HG02970 (cell line): ENCODE measurements around the gene PRSS2.
A peak's percentile ranks its signal among the peaks of the same experiment; 100 is the strongest.

ENCODE experiments used
- ATAC-seq: cut with Tn5 transposase; IDR thresholded peaks from one replicate; pipeline ENCODE4 v1.9.1; 2021; ENCODE audit warnings: mild to moderate bottlenecking, moderate library complexity, moderate number of reproducible peaks; ENCODE audit not compliant: unreplicated experiment, low FRiP score

The PRSS2 gene

DNA sequence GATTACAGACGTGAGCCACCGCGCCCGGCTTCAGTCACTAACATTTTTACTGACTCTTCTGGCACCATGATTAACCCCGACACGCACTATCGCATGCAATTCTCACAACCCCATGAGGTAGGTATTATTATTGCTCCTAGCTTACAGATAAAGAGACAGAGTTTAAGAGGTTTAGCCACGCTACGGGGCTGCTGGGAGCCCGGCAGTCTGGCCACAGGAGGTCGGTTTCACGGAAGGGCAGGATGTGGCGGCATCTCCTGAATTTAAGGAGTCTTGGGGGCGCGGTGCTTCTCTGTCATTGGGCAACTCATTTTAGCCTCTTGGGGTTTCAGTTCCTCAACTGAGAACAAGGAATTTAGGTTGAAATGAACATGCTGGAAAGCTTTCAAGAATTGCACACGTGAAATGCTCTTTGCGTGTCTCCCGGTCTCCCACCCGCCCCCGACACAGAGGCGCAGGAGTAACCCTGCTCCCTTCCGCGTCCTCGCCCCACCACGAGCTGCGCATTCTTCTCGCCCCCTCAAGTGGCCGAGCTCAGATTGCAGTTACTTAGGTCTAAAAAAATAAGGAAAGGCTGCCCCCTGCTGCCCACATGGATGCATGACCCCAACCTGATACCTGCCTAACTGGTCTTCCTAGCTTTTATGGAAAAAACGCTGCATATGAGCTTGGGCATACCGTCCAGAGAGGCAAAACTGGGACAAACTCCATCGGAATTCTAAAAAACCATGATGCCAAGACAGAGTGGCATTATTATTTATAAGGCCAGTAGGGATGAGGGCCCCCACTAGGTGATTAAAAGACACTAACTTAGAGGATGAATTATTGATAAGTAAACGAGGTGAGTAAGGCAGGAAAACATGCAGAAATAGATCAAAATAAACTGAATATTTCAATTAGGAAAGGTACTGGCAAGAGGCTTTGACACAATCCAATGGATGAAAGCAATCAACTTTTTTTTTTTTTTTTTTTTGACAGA, 12.4 kb downstream of the PRSS2 start:
- ATAC-seq, result peak; percentile 87

DNA sequence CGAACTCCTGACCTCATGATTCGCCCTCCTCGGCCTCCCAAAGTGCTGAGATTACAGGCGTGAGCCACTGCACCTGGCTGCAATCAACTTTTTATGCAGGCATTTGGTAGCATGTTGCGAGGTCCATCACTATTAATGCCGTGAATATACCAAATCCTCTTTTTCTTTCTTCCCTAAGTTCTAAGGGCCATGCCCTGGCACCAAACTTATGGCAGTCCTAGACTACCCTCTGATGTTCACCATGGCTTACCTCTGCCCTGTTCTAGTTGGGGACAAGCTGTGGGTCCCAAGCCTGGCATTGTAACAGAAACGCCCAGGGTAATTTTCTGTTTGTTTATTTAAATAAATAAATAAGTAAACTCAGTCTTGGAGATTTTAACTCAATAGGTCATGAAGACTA, 13.3 kb downstream of the PRSS2 start:
- no peak for ATAC-seq

DNA sequence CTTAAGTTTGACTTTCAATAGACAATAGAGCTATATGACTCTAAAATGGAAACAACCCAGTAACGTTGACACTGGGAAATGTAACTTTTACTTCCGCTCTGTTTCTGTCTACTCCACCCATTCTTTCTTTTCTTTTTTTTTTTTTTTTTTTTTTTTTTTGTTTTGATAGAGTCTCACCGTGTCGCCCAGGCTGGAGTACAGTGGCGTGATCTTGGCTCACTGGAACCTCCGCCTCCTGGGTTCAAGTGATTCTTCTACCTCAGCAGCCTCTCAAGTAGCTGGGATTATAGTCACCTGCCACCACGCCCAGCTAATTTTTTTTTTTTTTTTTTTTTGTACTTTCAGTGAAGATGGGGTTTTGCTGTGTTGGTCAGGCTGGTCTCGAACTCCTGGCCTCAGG, 13.9 kb downstream of the PRSS2 start:
- ATAC-seq, result no peak

DNA sequence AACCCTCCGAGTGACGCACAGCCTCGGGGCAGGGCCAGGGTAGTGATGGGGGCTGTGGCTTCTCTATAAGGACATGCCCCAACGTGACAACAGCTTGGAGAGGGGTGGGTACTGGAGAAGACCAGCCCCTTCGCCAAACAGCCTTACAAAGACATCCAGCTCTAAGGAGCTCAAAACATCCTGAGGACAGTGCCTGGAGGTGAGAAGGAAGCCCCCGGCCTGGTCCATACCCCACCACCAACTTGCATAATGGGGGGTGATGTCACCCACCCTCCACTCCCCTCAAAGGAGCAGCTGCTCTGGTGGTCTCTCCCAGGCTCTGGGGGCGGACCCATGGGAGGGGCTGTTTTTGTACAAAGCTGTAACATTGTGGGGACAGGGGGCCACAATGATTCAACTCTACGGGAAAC, 15.1 kb downstream of the PRSS2 start:
- ATAC-seq, result no peak

DNA sequence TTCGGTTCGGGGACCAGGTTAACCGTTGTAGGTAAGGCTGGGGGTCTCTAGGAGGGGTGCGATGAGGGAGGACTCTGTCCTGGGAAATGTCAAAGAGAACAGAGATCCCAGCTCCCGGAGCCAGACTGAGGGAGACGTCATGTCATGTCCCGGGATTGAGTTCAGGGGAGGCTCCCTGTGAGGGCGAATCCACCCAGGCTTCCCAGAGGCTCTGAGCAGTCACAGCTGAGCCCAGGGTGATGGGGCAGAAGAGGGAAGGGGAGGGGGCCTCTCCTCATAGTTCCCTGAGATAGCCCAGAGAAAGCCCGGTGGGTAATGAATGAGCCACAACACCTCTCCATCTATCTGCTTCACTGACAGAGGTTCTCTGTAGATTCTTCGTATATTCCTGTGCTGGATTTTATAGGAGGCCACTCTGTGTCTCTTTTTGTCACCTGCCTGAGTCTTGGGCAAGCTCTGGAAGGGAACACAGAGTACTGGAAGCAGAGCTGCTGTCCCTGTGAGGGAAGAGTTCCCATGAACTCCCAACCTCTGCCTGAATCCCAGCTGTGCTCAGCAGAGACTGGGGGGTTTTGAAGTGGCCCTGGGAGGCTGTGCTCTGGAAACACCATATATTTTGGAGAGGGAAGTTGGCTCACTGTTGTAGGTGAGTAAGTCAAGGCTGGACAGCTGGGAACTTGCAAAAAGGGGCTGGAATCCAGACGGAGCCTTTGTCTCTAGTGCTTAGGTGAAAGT, 16.4 kb downstream of the PRSS2 start:
- ATAC-seq, result no peak

DNA sequence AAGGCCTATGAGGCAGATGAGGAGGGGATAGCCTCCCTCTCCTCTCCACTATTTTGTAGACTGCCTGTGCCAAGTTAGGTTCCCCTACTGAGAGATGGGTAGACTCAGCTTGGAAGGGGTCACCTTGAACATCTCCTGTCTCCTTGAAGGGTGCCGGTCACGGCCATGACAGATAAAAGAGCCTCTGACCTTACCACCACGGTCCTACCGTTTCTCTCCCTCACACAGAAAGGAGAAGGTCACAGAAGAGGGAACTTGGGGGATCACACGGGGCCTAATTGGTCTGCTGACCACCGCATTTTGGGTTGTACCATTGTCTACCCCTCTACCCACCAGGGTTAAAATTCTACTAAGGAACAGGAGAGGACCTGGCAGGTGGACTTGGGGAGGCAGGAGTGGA, 17.0 kb downstream of the PRSS2 start:
- ATAC-seq, result no peak

DNA sequence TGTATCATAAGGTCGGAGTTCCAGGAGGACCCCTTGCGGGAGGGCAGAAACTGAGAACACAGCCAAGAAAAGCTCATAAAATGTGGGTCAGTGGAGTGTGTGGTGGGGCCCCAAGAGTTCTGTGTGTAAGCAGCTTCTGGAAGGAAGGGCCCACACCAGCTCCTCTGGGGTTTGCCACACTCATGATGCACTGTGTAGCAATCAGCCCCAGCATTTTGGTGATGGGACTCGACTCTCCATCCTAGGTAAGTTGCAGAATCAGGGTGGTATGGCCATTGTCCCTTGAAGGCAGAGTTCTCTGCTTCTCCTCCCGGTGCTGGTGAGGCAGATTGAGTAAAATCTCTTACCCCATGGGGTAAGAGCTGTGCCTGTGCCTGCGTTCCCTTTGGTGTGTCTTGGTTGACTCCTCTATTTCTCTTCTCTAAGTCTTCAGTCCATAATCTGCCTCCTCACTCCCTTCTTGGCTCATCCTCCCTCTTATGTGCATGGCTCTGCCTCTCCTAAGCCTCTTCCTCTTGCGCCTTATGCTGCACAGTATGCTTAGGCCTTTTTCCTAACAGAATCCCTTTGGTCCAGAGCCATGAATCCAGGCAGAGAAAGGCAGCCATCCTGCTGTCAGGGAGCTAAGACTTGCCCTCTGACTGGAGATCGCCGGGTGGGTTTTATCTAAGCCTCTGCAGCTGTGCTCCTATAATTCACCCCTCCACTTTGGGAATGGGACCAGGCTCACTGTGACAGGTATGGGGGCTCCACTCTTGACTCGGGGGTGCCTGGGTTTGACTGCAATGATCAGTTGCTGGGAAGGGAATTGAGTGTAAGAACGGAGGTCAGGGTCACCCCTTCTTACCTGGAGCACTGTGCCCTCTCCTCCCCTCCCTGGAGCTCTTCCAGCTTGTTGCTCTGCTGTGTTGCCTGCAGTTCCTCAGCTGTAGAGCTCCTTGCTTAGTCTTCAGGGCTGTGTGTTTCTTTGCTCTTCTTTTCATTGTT, 17.8 kb downstream of the PRSS2 start:
- ATAC-seq, result no peak

DNA sequence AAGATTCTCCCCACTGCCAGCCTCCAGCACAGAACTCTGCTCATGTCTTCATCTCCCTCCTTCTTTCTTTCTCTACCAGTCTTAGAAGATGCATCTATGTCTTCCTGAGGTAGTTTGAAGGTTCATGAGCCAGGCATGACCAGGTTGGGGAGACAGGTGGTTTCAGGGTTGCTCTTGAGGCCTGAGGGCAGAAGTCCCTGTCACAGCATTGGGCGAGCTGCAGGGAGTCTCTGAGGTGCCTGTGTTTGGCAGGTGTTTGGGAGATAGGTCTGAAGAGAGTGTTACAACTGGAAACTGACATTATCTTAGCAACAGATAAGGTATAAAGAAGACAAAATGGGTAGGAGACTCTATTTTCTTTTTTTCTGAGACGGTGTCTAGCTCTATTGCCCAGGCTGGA, 18.7 kb downstream of the PRSS2 start:
- no peak for ATAC-seq

DNA sequence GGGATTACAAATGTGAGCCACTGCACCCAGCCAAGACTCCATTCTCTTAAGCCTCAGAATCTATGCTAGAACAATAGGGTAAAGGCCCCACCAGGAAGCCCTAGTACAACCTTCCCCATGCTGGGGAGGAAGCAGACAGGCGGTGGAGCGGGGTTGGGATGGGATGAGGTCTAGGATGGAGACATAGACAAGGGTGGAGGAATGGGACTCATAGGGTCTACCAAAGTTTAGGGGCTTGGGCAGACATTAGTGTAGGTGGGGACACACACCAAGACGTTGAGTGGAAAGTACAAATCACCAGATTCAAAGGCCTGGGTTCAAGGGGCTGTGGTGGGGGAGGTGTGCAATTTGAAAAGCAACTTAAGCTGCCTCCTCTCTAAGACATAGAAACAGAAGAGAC, 19.3 kb downstream of the PRSS2 start:
- ATAC-seq, result no peak

DNA sequence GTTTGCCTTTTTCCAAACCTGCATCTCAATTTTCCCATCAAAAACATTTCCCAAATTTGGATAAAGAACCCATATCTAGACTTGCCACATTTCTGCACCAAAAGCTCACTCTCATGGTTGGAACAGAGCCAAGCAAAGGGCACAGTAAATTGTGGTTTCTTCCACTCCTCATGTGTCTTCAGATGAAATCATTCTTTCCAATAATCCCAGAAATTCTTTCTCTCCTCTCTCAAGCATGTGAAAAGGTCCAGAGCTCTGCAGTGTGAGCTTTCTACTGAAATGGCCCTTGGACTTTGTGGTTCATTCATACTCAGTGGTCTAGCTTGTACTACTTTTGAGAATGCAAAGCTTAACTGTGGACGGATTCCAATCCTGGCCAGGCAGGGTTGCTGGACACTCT, 19.8 kb downstream of the PRSS2 start:
- no peak for ATAC-seq

DNA sequence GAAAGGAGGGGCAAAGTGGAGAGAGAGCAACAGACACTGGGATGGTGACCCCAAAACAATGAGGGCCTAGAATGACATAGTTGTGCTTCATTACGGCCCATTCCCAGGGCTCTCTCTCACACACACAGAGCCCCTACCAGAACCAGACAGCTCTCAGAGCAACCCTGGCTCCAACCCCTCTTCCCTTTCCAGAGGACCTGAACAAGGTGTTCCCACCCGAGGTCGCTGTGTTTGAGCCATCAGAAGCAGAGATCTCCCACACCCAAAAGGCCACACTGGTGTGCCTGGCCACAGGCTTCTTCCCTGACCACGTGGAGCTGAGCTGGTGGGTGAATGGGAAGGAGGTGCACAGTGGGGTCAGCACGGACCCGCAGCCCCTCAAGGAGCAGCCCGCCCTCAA, 20.7 kb downstream of the PRSS2 start:
- no peak for ATAC-seq

DNA sequence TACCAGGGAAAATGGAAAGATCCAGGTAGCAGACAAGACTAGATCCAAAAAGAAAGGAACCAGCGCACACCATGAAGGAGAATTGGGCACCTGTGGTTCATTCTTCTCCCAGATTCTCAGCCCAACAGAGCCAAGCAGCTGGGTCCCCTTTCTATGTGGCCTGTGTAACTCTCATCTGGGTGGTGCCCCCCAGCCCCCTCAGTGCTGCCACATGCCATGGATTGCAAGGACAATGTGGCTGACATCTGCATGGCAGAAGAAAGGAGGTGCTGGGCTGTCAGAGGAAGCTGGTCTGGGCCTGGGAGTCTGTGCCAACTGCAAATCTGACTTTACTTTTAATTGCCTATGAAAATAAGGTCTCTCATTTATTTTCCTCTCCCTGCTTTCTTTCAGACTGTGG, 21.4 kb downstream of the PRSS2 start:
- ATAC-seq, result no peak

DNA sequence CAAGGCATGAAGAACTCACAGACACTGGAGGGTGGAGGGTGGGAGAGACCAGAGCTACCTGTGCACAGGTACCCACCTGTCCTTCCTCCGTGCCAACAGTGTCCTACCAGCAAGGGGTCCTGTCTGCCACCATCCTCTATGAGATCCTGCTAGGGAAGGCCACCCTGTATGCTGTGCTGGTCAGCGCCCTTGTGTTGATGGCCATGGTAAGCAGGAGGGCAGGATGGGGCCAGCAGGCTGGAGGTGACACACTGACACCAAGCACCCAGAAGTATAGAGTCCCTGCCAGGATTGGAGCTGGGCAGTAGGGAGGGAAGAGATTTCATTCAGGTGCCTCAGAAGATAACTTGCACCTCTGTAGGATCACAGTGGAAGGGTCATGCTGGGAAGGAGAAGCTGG, 21.8 kb downstream of the PRSS2 start:
- ATAC-seq, result no peak

DNA sequence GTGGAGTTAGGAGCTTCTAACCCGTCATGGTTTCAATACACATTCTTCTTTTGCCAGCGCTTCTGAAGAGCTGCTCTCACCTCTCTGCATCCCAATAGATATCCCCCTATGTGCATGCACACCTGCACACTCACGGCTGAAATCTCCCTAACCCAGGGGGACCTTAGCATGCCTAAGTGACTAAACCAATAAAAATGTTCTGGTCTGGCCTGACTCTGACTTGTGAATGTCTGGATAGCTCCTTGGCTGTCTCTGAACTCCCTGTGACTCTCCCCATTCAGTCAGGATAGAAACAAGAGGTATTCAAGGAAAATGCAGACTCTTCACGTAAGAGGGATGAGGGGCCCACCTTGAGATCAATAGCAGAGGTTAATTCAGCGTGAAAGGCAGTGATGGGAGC, 22.4 kb downstream of the PRSS2 start:
- ATAC-seq, result no peak

DNA sequence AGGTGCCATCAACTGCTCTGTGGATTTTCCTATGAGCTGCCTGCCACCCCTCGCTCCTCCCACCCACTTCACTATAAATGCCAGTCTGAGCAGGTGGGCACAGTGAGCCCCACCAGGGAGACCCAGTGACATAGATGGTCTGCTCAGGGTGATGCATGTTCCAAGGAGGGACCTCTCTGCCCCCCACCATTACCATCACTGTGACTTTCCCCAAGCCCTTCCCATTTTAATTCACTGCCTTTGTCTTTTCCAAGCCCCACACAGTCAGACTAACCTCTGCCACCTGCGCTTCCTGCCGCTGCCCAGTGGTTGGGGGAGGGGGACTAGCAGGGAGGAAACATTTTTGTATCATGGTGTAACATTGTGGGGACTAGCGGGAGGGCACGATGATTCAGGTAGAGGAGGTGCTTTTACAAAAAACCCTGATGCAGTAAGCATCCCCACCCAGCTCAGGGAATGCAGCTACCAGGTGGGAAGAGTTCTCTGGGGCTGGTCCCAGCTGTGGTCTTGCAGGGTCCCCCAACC, 24.6 kb downstream of the PRSS2 start:
- ATAC-seq, result no peak

DNA sequence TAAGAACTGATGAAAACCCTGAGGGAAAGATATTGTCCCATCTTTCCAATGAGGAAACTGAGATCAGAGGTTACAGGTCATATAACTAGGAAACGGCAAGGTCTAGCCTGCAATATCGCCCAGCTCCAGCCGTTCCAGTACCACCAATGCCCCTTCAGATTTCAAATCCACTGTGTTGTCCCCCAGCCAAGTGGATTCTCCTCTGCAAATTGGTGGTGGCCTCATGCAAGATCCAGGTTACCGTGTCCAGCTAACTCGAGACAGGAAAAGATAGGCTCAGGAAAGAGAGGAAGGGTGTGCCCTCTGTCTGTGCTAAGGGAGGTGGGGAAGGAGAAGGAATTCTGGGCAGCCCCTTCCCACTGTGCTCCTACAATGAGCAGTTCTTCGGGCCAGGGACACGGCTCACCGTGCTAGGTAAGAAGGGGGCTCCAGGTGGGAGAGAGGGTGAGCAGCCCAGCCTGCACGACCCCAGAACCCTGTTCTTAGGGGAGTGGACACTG, 25.3 kb downstream of the PRSS2 start:
- ATAC-seq, result no peak

DNA sequence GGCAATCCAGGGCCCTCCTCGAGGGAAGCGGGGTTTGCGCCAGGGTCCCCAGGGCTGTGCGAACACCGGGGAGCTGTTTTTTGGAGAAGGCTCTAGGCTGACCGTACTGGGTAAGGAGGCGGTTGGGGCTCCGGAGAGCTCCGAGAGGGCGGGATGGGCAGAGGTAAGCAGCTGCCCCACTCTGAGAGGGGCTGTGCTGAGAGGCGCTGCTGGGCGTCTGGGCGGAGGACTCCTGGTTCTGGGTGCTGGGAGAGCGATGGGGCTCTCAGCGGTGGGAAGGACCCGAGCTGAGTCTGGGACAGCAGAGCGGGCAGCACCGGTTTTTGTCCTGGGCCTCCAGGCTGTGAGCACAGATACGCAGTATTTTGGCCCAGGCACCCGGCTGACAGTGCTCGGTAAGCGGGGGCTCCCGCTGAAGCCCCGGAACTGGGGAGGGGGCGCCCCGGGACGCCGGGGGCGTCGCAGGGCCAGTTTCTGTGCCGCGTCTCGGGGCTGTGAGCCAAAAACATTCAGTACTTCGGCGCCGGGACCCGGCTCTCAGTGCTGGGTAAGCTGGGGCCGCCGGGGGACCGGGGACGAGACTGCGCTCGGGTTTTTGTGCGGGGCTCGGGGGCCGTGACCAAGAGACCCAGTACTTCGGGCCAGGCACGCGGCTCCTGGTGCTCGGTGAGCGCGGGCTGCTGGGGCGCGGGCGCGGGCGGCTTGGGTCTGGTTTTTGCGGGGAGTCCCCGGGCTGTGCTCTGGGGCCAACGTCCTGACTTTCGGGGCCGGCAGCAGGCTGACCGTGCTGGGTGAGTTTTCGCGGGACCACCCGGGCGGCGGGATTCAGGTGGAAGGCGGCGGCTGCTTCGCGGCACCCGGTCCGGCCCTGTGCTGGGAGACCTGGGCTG, 26.0 kb downstream of the PRSS2 start:
- ATAC-seq, result no peak

DNA sequence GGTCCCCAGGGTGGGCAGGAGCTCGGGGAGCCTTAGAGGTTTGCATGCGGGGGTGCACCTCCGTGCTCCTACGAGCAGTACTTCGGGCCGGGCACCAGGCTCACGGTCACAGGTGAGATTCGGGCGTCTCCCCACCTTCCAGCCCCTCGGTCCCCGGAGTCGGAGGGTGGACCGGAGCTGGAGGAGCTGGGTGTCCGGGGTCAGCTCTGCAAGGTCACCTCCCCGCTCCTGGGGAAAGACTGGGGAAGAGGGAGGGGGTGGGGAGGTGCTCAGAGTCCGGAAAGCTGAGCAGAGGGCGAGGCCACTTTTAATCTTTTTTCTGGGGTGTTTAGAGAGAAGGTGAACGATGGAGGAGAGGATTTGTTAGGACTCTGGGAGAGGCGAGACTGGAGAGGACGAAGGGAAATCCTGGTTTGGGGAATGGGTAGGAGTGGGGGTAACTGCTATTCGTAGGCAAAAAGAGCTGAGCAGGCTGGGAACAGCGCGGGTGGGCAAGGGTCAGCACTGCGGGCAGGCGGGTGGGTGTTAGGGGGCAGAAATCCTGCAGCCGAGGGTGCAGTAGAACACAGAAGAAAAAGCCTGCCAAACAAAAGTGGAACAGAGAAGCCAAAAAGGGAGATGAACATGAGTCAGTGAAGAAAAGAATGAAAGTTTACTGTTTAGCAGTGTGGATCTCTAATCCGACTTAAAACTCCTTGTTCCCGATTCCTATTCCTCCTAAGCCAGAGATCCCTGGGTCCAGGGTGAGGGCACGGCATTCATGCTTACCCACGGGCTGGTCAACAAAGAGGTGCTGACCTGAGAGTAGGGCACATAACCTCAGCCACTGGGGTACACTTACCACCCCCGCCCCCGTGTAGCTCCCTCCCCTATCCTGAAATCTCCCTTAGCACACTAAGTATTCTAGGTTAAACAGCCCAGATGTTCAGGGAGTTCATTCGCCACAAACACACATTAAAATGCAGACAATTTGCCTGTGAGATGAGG, 26.9 kb downstream of the PRSS2 start:
- ATAC-seq, result no peak
